Activated naive CD8-positive, alpha-beta T cell treated with anti-CD3 and anti-CD28 coated beads for 36 hours (primary cell): ENCODE measurements around the gene FAM114A1. TPM values are rescaled to one million over a fixed set of nuclear protein-coding genes. Genes with fewer than 3 reads are reported as not detected.

Source experiments
- total RNA-seq, 2 experiments: library from RNA; stranded (reverse); gene quantifications; one replicate each; pipeline ENCODE4 v1.2.3, GENCODE V29; 2021

FAM114A1 gene
- total RNA-seq, 2 experiments from 2014 or later, result 0.38 TPM; not detected in 1

Other genes with a start within 250 kb of the FAM114A1 start
- gene KLF3, start 203.6 kb upstream of the FAM114A1 start, total RNA-seq, result 10 to 100 TPM; 10.0 to 10.4 TPM
- under 1 TPM; 0.26 to 0.29 TPM for gene TLR10, start 84.8 kb upstream of the FAM114A1 start, total RNA-seq
- gene TLR1, start 63.0 kb upstream of the FAM114A1 start, total RNA-seq, result 1 to 10 TPM; 1.6 to 2.4 TPM
- 1 to 10 TPM; 2.9 to 4.4 TPM for gene TLR6, start 11.0 kb upstream of the FAM114A1 start, total RNA-seq
- gene TMEM156, start 164.6 kb downstream of the FAM114A1 start, total RNA-seq, result 10 to 100 TPM; 11.3 to 11.7 TPM
- gene KLHL5, start 194.4 kb downstream of the FAM114A1 start, total RNA-seq, result 1 to 10 TPM; 8.3 to 9.3 TPM